GM19193 (cell line): Measurements from ENCODE around the gene ABR.

Experiments used
- POLR2A ChIP-seq: IDR thresholded peaks from 4 replicates; pipeline ENCODE4 v1.6.1; 2011; ENCODE audit not compliant: insufficient read depth, insufficient read length; ENCODE audit errors: extremely low read depth

The ABR gene

GRCh38 chr17:1068356-1068755 is 111.4 kb downstream of the ABR start:
- no peak for TF ChIP-seq POLR2A

GRCh38 chr17:1067282-1067956 is 112.4 kb downstream of the ABR start:
- TF ChIP-seq POLR2A: no peak

- no peak for TF ChIP-seq POLR2A
These were observed 118.8 kb downstream of the ABR start for GRCh38 chr17:1060991-1061390.

GRCh38 chr17:1059131-1059795 is 120.5 kb downstream of the ABR start:
- no peak for TF ChIP-seq POLR2A

GRCh38 chr17:1058423-1059130 is 121.2 kb downstream of the ABR start:
- TF ChIP-seq POLR2A: no peak

GRCh38 chr17:1056761-1057160 is 123.0 kb downstream of the ABR start:
- TF ChIP-seq POLR2A: no peak

GRCh38 chr17:1055751-1056645 is 123.8 kb downstream of the ABR start:
- no peak for TF ChIP-seq POLR2A

GRCh38 chr17:1055231-1055630 is 124.5 kb downstream of the ABR start:
- no peak for TF ChIP-seq POLR2A

- no peak for TF ChIP-seq POLR2A
These were observed 125.1 kb downstream of the ABR start for GRCh38 chr17:1054656-1055055.

GRCh38 chr17:1053661-1054360 is 126.0 kb downstream of the ABR start:
- no peak for TF ChIP-seq POLR2A

DNA sequence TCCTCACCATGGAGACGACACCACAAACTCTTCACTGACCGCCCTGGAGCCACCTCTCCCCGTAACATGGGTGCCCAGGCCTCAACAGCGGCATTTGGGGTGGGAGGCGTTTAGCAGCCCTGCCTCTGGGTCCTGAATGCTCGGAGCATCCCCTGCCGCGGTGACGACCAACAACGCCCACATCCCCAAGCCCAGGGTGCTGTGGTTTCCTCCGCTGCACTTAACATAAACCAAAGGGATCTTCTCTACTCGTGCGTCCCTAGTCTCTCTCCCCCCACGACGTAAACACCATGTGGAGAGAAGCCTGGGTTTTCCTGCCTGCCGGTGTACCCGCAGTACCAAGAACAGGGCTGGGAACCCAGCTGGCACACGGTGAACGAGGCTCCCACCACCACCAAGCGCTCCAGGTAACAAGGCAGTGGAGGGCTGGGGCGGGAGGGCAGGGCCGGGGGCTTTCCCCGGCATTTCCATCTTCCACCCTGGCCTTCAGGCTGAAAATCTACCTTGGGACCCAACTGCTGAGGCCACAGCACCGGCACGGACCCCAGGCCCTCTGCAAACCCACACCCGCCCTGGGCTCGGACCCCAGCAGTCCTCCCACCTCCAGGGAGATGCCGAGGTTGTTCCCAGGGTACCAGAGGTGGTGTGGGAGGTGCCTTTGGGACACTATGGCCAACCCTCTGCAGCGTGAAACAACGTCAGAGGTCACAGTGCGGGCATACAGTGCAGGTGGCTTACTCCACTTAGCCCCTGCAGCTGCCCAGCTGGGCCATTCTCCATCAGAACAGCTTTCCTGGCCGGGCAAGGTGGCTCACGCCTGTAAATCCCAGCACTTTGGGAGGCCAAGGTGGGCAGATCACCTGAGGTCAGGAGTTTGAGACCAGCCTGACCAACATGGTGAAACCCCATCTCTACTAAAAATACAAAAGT is 128.5 kb downstream of the ABR start:
- no peak for TF ChIP-seq POLR2A

GRCh38 chr17:1050246-1050995 is 129.4 kb downstream of the ABR start:
- no peak for TF ChIP-seq POLR2A

DNA sequence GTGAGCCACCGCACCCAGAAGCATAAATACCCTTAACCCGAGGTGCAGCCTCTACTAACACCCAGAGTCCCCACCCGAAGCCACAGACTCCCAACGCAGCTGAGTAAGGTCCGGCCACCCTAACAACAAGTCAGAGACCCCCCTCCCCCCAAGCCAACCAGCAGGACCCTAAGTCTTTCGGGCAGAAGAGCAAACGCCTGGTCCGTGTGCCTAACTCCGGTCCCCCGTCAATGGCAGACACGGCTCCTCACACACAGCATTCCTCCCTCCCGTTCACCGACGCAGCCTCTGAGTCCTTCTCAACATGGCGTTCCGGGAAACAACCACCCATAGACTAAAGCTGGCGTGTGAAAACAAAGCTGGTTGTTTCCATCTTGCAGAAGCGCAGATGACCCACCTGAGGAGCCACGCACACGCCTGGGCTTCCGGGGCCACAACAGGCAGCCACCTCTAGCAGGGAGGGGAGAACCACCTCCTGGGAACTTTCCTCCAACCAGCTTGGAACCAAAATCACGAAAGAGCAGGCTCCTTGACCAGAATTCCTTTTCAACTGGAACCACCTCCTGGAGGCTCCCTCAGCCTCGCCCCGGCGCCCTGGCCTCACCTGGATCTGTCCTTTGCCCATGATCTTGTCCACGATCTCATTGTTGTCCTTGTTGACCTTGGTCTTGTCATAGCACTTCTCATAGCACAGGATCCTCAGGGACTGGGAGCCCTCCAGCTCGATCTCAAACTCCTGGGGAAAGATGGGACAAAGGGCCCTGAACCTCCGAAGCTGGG is 130.1 kb downstream of the ABR start:
- no peak for TF ChIP-seq POLR2A
